Measurements from ENCODE around the gene C5orf47. TPM values are rescaled to one million over a fixed set of nuclear protein-coding genes. Genes with fewer than 3 reads are reported as not detected.

C5orf47 gene
- polyA plus RNA-seq, 2 of the 4 experiments (the other 2 are of a cell fraction) = 0.13 TPM; not detected in 1

DNA sequence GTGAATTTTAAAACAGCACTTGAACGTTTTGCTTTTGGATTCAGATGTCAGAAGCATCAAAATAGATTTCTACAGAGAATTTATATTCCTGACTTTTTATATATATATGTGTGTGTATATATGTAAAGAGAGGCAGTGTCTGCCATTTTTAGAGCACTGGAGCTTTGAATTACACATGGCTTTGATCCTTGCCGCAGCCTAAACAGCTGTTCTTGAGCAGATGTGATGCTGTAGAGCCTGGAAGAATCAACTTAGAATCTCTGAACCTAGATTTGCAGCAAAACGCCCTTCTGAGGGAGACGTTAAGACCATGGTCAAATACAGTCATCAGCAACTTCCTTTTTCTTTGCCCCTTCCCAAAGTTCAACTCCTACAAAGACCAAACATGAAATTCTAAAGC lies 21.7 kb upstream of the C5orf47 start:
- DNase-seq (ENCODE audit: low read depth in 1 of 2, low spot score in 1 of 2) (no peak), FAIRE-seq (no peak), ATAC-seq (no peak)
- no peak overlapping the region for H3K4me3 ChIP-seq
- no peak overlapping the region for H3K4me2 ChIP-seq
- TF ChIP-seq MYC (IDR thresholded peaks at IDR 0.05; ENCODE audit: borderline replicate concordance, low read length) (no peak), RAD21 (conservative IDR thresholded peaks at IDR 0.05 in 1 of 2, IDR thresholded peaks at IDR 0.05 in 1 of 2) (no peak), HDAC2 (IDR thresholded peaks at IDR 0.05) (no peak), EHMT2 (IDR thresholded peaks at IDR 0.05; ENCODE audit: low read depth) (no peak), FOSB (CRISPR knock-in tag; IDR thresholded peaks at IDR 0.05) (no peak), HOXB13 (CRISPR knock-in tag; IDR thresholded peaks at IDR 0.05; ENCODE audit: low read depth) (no peak), KDM5A (IDR thresholded peaks at IDR 0.05) (no peak), EP300 (IDR thresholded peaks at IDR 0.05) (no peak), FOXS1 (CRISPR knock-in tag; IDR thresholded peaks at IDR 0.05) (no peak), JUNB (IDR thresholded peaks at IDR 0.05) (no peak), GATA3 (IDR thresholded peaks at IDR 0.05; ENCODE audit: borderline replicate concordance) (no peak), CEBPB (IDR thresholded peaks at IDR 0.05) (no peak), HOXA7 (CRISPR knock-in tag; IDR thresholded peaks at IDR 0.05) (no peak), CHD2 (IDR thresholded peaks at IDR 0.05; ENCODE audit: low read length, partially characterized antibody) (no peak)
- TF ChIP-seq, protein P1, sequence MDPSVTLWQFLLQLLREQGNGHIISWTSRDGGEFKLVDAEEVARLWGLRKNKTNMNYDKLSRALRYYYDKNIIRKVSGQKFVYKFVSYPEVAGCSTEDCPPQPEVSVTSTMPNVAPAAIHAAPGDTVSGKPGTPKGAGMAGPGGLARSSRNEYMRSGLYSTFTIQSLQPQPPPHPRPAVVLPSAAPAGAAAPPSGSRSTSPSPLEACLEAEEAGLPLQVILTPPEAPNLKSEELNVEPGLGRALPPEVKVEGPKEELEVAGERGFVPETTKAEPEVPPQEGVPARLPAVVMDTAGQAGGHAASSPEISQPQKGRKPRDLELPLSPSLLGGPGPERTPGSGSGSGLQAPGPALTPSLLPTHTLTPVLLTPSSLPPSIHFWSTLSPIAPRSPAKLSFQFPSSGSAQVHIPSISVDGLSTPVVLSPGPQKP (IDR thresholded peaks at IDR 0.05; ENCODE audit: low read depth, low read length) = no peak
- TF ChIP-seq, protein P2, sequence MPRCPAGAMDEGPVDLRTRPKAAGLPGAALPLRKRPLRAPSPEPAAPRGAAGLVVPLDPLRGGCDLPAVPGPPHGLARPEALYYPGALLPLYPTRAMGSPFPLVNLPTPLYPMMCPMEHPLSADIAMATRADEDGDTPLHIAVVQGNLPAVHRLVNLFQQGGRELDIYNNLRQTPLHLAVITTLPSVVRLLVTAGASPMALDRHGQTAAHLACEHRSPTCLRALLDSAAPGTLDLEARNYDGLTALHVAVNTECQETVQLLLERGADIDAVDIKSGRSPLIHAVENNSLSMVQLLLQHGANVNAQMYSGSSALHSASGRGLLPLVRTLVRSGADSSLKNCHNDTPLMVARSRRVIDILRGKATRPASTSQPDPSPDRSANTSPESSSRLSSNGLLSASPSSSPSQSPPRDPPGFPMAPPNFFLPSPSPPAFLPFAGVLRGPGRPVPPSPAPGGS (IDR thresholded peaks at IDR 0.05) = no peak
- TF ChIP-seq, protein P3, sequence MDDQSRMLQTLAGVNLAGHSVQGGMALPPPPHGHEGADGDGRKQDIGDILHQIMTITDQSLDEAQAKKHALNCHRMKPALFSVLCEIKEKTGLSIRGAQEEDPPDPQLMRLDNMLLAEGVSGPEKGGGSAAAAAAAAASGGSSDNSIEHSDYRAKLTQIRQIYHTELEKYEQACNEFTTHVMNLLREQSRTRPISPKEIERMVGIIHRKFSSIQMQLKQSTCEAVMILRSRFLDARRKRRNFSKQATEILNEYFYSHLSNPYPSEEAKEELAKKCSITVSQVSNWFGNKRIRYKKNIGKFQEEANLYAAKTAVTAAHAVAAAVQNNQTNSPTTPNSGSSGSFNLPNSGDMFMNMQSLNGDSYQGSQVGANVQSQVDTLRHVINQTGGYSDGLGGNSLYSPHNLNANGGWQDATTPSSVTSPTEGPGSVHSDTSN (IDR thresholded peaks at IDR 0.05) = no peak
- TF ChIP-seq, protein P4, sequence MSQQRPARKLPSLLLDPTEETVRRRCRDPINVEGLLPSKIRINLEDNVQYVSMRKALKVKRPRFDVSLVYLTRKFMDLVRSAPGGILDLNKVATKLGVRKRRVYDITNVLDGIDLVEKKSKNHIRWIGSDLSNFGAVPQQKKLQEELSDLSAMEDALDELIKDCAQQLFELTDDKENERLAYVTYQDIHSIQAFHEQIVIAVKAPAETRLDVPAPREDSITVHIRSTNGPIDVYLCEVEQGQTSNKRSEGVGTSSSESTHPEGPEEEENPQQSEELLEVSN (IDR thresholded peaks at IDR 0.05; ENCODE audit: borderline replicate concordance, low read depth) = no peak
- peaks cover 60% of the 10 kb centered on the region for H3K4me1 ChIP-seq
- no peaks in the 10 kb centered on the region for H3K9me3 ChIP-seq
- POLR2A ChIA-PET = no interaction called here
- CTCF ChIA-PET = interaction anchor here (1.7 to 9.2 kb wide), 2 partner anchors 9 to 349 kb away, joined by 4 to 229 read pairs; partner anchors contain the start of gene BOD1
- WGBS (ENCODE audit: missing lambda C conversion rate) = 76% methylated on average over 4 of the region's 4 CpGs
- H3K27ac ChIP-seq = peak overlapping the region; percentile 96 to 97; a peak in 4 of 6 replicates

DNA sequence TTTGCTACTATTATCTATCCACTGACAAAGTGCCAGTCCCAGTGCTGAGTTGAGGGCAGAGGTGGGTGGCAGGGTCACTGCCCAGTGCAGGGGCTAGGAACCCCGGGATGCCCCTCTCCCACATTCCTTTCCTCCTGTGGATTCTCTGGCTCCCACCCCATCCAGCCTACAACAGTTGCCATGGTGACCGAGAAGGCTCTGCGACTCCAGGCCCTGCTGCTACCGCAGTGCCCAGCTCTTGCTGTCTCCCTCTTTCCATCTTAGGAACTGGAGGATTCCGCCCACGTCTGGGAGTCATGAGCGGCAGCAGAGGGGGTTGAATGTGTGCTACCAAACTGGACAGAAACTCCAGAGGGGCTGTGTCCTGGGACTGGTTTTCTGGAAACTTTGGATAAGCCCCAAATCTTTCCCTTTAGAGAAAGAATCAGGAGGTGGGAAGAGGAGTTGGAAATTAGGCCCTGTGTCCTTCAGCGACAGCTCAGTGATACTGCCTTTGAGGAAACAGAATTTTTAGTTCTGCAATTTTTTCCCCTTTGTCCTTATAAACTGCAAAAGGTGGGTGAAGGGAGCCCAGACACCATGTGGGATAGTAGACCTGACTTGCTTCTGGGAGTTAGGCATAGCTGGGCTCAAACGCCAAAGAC lies 20.7 kb upstream of the C5orf47 start:
- DNase-seq (ENCODE audit: low read depth in 1 of 2, low spot score in 1 of 2) (no peak), ATAC-seq (no peak), FAIRE-seq (no peak)
- WGBS (ENCODE audit: missing lambda C conversion rate) = 90% methylated on average over 9 of the region's 9 CpGs
- peak overlapping the region; percentile 96 to 97 for H3K27ac ChIP-seq
- POLR2A ChIA-PET = interaction anchor here (0.6 kb wide), 1 partner anchor 24 kb away, joined by 5 read pairs; no protein-coding TSS in a partner anchor
- H3K4me2 ChIP-seq = peak overlapping the region; percentile 69; the same call in 1 of the 3 replicates
- H3K4me1 ChIP-seq = peaks cover 57% of the 10 kb centered on the region
- CTCF ChIA-PET = interaction anchor here (1.5 to 9.2 kb wide), 2 partner anchors 349 to 350 kb away, joined by 4 to 229 read pairs; partner anchors contain the start of gene BOD1
- no peaks in the 10 kb centered on the region for H3K9me3 ChIP-seq
- H3K4me3 ChIP-seq = no peak overlapping the region
- TF ChIP-seq JUNB (IDR thresholded peaks at IDR 0.05) (no peak), POLR2A (IDR thresholded peaks at IDR 0.05; ENCODE audit: low read length) (no peak), HDAC2 (IDR thresholded peaks at IDR 0.05) (no peak), RFX5 (IDR thresholded peaks at IDR 0.05) (no peak), ZC3H11A (IDR thresholded peaks at IDR 0.05) (no peak), SMC3 (IDR thresholded peaks at IDR 0.05) (no peak), CHD4 (IDR thresholded peaks at IDR 0.05; ENCODE audit: borderline replicate concordance) (no peak), EP300 (IDR thresholded peaks at IDR 0.05) (no peak), HOXA7 (CRISPR knock-in tag; IDR thresholded peaks at IDR 0.05) (no peak), HOXB13 (CRISPR knock-in tag; IDR thresholded peaks at IDR 0.05; ENCODE audit: low read depth) (no peak), NFE2L2 (conservative IDR thresholded peaks at IDR 0.05; ENCODE audit: low read length) (no peak), ESRRA (IDR thresholded peaks at IDR 0.05; ENCODE audit: borderline replicate concordance, low read length) (no peak), ZNF302 (CRISPR knock-in tag; IDR thresholded peaks at IDR 0.05) (no peak), FOSL2 (IDR thresholded peaks at IDR 0.05) (no peak), FOSL2 (CRISPR knock-in tag; IDR thresholded peaks at IDR 0.05) (no peak), TP53 (CRISPR knock-in tag; IDR thresholded peaks at IDR 0.05) (no peak)
- TF ChIP-seq, protein P5, sequence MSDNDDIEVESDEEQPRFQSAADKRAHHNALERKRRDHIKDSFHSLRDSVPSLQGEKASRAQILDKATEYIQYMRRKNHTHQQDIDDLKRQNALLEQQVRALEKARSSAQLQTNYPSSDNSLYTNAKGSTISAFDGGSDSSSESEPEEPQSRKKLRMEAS (IDR thresholded peaks at IDR 0.05) = no peak
- TF ChIP-seq, protein P2 (IDR thresholded peaks at IDR 0.05) = no peak
- TF ChIP-seq, protein P6, sequence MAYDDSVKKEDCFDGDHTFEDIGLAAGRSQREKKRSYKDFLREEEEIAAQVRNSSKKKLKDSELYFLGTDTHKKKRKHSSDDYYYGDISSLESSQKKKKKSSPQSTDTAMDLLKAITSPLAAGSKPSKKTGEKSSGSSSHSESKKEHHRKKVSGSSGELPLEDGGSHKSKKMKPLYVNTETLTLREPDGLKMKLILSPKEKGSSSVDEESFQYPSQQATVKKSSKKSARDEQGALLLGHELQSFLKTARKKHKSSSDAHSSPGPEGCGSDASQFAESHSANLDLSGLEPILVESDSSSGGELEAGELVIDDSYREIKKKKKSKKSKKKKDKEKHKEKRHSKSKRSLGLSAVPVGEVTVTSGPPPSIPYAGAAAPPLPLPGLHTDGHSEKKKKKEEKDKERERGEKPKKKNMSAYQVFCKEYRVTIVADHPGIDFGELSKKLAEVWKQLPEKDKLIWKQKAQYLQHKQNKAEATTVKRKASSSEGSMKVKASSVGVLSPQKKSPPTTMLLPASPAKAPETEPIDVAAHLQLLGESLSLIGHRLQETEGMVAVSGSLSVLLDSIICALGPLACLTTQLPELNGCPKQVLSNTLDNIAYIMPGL (CRISPR knock-in tag; IDR thresholded peaks at IDR 0.05; ENCODE audit: borderline replicate concordance) = no peak
